ENCODE data around the gene NARS2.

GRCh38 chr11:78548911-78549590, 25.6 kb downstream of the NARS2 start:
- TF ChIP-seq POLR2AphosphoS5 (IDR thresholded peaks at IDR 0.05; ENCODE audit: low read depth, low read length) (no peak), TAF1 (IDR thresholded peaks at IDR 0.05; ENCODE audit: low read depth, low read length) (no peak), POLR2A (IDR thresholded peaks at IDR 0.05; ENCODE audit: low read depth, low read length) (no peak)

Measured in GM12891 (cell line).